Measurements from ENCODE around the gene TREH.

TREH gene

DNA sequence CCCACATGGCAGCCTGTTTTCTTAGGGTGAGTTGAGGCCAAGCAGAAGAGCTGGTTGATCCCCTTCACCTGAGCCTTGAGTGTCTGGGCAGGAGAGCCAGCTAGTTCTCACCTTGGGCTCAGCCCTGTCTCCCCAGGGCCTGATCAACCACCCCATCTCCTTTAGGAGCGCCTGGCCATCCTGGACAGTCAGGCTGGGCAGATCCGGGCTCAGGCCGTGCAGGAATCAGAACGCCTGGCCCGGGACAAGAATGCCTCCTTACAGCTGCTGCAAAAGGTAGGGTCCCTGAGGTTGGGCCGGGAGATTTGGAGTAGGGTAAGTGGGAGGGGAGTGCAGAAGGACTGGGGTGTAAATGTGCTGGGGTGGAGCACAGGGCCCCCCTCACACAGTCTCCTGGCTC lies 40.7 kb downstream of the TREH start:
- DNase-seq (no peak), ATAC-seq (no peak)
- Mint-ChIP-seq H3K27me3 (no peaks in the 10 kb centered on the region), H3K4me1 (no peaks in the 10 kb centered on the region), H3K4me3 (no peak overlapping the region), H3K36me3 (ENCODE audit: low read depth) (no peaks in the 10 kb centered on the region), H3K9me3 (no peaks in the 10 kb centered on the region), H3K27ac (no peak overlapping the region)

DNA sequence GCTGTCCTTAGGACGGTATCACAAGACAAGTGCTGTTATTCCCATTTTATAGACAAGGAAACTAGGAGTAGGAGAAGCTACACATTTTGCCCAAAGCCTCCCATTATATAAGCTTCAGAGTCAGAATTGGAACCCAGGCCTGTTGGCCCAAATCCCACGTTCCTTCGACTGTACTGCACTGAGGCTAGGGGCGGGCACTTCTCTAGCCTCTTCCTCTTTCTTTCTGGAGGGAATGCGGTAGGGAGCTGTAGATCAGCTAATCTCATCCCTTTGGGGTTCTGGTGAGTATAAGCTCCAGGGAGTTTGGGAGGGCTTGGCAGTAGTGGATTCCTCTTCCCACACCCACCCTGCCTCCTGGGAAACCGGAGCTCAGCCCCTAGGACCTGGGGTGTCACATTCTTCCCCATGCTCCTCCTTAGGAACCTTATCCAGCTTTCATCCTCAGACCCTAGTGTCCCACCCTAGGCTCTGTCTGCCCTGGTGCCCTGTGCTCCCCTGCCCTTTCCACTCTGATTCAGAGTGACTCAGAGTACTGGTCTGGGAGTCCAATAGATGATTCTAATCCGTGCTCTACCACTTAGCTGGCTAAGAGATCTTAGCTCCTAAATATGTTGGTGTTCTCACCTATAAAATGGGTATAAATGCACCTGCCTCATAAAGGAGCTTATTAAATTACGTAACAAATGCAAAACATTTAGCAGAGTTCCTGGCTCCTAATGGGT lies 42.7 kb downstream of the TREH start:
- Mint-ChIP-seq H3K27me3 (no peaks in the 10 kb centered on the region), H3K36me3 (ENCODE audit: low read depth) (no peaks in the 10 kb centered on the region), H3K9me3 (no peaks in the 10 kb centered on the region), H3K4me1 (no peaks in the 10 kb centered on the region), H3K27ac (no peak overlapping the region), H3K4me3 (no peak overlapping the region)
- DNase-seq, result no peak
- no peak for ATAC-seq

DNA sequence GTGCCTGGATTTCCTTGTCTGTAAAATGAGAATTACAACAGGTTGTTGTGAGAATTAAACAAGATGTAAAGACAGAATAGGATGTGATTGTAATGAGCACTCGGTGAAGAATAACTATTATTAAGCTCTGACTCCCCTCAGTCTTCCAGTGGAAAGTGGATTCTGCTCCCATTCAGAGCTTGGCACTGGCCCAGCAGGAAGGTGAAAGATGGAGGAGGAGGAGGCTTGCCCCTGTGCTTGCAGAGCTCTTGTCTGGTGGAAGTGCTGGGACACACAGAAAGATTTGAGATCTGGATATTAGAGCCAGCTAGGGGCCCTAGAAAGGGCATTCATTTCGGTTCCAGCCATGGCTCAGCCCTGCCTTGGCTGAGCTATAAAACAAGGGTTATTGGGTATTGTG lies 43.8 kb downstream of the TREH start:
- Mint-ChIP-seq H3K36me3 (ENCODE audit: low read depth) (no peaks in the 10 kb centered on the region), H3K27me3 (no peaks in the 10 kb centered on the region), H3K9me3 (no peaks in the 10 kb centered on the region), H3K27ac (no peak overlapping the region), H3K4me1 (no peaks in the 10 kb centered on the region), H3K4me3 (no peak overlapping the region)
- DNase-seq (no peak), ATAC-seq (no peak)

DNA sequence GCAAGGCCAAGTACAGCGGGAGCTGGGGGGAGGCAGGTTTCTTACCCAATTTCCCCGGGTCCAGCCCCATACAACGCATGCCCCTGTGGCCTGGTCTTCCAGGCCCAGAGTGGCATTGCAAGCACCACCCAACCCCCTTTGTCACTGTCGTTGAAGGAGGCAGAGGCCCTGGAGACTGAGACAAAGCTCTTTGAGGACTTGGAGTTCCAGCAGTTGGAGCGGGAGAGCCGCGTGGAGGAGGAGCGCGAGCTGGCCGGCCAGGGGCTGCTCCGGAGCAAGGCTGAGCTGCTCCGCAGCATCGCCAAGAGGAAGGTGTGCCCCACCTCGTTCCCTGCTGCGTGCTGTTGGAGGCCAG lies 44.2 kb downstream of the TREH start:
- no peaks in the 10 kb centered on the region for H3K27me3 Mint-ChIP-seq
- no peaks in the 10 kb centered on the region for H3K9me3 Mint-ChIP-seq
- no peaks in the 10 kb centered on the region for H3K36me3 Mint-ChIP-seq (ENCODE audit: low read depth)
- no peak for DNase-seq
- no peak overlapping the region for H3K4me3 Mint-ChIP-seq
- no peak overlapping the region for H3K27ac Mint-ChIP-seq
- ATAC-seq, result no peak
- no peaks in the 10 kb centered on the region for H3K4me1 Mint-ChIP-seq

DNA sequence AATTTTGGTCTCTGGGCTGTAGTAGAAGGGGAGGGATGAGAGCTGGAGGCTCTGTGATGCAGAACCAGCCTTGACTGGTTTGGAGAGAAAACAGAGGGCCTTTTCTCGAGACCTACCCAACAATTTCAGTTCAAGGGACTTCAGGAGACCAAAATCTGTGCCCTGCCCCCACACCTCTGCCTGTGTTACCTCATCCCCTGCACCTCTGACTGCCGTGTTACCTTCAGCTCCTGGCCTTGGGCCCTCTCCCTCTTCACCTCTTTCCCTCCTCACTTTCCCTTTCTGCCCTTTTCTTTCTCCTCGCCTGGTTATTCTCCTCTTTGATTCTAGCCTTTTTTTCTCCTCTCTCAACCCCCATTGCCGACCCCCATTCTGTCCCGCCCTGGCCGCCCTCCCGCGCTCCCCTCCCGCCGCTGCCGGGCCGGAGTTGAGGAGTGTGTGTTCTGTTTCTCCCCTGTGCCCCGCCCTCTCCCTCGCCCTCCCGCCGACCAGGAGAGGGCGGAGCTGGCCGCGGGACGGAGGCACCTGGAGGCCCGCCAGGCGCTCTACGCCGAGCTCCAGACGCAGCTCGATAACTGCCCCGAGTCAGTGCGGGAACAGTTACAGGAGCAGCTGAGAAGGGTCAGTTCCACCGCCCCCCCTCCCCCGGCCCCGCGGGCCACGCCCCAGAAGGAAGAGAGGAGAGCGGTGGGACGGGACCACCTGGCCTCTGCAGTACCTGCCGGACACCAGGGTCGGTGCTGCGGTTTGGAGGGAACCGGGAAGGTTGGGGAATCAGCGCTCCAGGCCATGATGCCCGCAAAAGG lies 44.8 kb downstream of the TREH start:
- no peak for ATAC-seq
- DNase-seq, result no peak
- Mint-ChIP-seq H3K36me3 (ENCODE audit: low read depth) (no peaks in the 10 kb centered on the region), H3K9me3 (no peaks in the 10 kb centered on the region), H3K27ac (no peak overlapping the region), H3K27me3 (no peaks in the 10 kb centered on the region), H3K4me3 (no peak overlapping the region), H3K4me1 (no peaks in the 10 kb centered on the region)

DNA sequence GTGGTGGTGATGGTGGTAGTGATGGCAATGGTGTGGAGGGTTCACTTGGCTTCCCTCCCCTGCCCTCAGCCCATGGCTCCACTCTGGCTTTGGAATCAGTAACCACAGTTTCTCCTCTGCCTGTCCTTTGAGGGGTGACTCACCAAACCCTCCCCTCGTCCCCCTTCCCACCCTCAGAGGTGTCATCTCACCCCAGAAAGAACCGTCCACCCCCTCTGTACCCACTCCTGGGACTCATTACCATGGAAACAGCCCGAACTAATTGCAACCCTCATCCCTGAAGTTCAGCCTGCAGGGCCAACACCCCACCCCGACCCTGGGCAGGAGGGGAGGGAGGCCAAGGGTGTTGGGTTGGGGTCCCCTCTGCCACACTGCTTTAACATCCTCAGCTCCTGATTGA lies 45.5 kb downstream of the TREH start:
- Mint-ChIP-seq H3K27ac (no peak overlapping the region), H3K4me3 (no peak overlapping the region), H3K9me3 (no peaks in the 10 kb centered on the region), H3K27me3 (no peaks in the 10 kb centered on the region), H3K4me1 (no peaks in the 10 kb centered on the region), H3K36me3 (ENCODE audit: low read depth) (no peaks in the 10 kb centered on the region)
- DNase-seq, result no peak
- ATAC-seq, result no peak

DNA sequence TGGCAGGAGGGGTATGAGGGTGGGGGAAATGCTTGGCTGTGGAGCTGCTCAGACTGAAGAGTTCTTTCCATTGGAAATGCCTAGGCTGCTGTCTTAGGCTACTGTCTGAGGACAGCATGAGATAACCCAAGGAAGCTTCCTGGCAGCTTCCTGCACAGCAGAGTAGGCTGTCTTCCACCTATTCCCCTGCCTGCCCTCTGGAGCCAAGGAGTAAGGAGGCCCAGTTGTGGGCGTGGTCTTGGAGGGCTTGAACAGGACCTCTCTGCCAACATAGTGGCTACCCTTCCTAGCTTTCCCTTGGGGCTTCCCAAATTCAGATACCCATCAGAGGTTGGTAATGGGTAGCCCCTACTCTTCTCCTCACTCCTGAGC lies 46.1 kb downstream of the TREH start:
- Mint-ChIP-seq H3K4me1 (no peaks in the 10 kb centered on the region), H3K4me3 (no peak overlapping the region)
- ATAC-seq, result no peak

DNA sequence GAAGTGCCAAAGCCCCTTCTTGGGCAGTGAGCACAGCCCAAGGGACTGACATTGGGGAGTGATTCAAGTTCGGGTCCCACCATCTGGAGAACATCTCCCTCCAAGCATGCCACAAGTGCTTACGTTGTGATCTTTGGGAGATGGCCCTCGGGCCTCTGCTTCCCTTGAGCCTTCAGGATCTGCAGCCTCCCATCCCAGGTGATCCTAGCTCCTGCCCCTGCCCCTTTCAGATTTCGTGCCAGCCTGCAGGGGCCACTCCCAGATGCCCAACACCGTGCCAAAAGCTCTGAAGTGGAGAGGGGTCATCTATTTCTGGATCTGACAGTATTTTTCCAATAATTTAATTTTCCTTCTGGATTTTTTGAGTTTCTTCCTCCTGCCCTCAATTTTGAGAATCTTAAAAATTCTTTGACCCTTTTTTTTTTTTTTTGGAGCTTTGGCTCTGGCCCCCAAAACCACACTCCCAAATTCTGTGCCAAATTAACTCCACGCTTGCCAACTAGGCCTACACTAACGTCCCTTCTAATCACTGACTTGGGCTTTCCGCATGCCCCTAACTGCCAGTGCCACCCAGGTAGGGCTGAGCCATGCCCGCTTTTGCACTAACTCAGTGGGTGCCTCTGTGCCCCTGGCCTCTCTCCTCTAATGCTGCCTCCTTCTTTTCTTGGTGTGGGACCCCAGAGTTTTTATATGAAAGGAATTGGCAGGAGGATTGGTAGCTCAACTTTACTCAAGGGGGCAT lies 46.7 kb downstream of the TREH start:
- Mint-ChIP-seq H3K4me3 (no peak overlapping the region), H3K27me3 (no peaks in the 10 kb centered on the region), H3K4me1 (no peaks in the 10 kb centered on the region), H3K27ac (no peak overlapping the region), H3K9me3 (no peaks in the 10 kb centered on the region), H3K36me3 (ENCODE audit: low read depth) (no peaks in the 10 kb centered on the region)
- ATAC-seq (no peak), DNase-seq (no peak)

More for the DNA sequence above, 46.1 kb downstream of the TREH start:
- Mint-ChIP-seq H3K27ac (no peak overlapping the region), H3K27me3 (no peaks in the 10 kb centered on the region), H3K36me3 (ENCODE audit: low read depth) (no peaks in the 10 kb centered on the region), H3K9me3 (no peaks in the 10 kb centered on the region)
- DNase-seq, result no peak

DNA sequence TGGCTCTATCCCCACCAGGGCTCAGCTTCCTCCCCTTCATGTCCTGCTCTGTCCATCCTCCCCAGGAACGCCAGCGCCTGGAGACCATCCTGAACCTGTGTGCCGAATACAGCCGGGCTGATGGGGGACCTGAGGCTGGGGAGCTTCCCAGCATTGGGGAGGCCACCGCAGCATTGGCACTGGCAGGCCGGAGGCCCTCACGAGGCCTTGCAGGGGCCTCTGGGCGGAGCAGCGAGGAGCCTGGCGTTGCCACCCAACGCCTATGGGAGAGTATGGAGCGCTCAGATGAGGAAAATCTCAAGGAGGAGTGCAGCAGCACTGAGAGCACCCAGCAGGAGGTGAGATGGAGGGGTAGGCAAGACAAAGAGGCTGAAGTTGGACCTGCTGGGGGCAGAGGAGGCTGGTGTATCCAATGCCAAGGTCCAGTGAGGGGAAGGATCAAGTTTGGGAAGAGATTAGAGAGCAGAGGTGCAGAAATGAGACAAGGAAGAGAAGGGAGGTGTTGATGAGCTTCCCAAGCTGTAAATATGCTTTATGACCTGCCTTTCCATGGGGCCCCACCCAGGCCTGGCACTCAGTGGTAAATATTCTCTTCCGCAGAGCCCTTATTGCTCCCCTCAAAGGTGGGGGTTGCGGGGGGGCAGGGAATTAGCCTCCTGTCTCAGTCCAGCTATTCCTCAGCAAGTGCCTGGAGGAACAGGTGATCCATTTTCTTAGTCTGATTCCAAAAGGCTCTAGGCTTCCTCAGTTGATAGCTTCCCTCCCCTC lies 48.1 kb downstream of the TREH start:
- Mint-ChIP-seq H3K4me3 (no peak overlapping the region), H3K36me3 (ENCODE audit: low read depth) (no peaks in the 10 kb centered on the region), H3K27ac (no peak overlapping the region), H3K27me3 (no peaks in the 10 kb centered on the region), H3K4me1 (no peaks in the 10 kb centered on the region), H3K9me3 (no peaks in the 10 kb centered on the region)
- no peak for DNase-seq
- ATAC-seq, result no peak

DNA sequence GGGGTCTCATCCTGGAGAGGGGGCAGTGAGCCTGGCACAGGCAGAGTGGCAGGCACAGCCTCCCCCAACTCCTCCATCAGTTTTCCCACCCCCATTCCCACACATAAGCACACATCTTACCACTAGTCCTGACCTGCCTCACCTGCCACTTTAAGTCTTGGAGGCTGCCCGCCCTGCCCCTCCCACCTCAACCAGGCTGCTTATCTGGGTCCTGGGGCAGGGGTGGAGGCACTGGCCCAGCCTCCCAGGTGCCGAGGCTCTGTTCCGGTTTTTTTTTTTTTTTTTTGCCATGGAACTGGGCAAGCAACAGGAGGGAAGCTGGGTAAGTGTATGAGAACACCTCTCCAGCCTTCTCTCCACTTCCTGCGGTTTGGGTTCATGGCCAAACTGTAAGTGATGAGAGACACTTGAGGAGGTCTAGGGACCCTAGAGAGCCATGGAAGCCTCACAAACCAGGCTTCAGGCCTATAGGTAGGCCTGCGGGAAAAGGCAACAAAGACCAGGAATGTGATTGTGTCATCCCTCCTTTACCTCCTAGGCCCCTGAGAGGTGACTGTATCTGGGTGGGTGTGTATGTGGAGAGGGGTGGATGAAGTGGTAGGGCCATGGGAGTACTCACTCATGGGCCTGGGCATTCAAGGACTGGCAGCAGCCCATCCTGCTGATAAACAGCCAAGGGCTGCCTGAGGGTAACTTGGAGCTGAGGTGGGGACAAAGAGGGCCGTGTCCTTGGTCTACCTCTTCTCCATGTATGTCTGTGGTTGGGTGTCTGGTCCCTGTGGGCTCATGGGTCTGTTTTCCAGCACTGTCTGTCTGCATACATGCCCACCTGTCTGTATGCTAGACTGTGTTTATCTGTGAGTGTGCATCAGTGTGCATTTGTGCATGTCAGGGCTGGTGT lies 49.4 kb downstream of the TREH start:
- Mint-ChIP-seq H3K9me3 (no peaks in the 10 kb centered on the region), H3K27me3 (no peaks in the 10 kb centered on the region), H3K4me3 (no peak overlapping the region), H3K36me3 (ENCODE audit: low read depth) (no peaks in the 10 kb centered on the region), H3K27ac (no peak overlapping the region), H3K4me1 (no peaks in the 10 kb centered on the region)
- DNase-seq (no peak), ATAC-seq (no peak)

DNA sequence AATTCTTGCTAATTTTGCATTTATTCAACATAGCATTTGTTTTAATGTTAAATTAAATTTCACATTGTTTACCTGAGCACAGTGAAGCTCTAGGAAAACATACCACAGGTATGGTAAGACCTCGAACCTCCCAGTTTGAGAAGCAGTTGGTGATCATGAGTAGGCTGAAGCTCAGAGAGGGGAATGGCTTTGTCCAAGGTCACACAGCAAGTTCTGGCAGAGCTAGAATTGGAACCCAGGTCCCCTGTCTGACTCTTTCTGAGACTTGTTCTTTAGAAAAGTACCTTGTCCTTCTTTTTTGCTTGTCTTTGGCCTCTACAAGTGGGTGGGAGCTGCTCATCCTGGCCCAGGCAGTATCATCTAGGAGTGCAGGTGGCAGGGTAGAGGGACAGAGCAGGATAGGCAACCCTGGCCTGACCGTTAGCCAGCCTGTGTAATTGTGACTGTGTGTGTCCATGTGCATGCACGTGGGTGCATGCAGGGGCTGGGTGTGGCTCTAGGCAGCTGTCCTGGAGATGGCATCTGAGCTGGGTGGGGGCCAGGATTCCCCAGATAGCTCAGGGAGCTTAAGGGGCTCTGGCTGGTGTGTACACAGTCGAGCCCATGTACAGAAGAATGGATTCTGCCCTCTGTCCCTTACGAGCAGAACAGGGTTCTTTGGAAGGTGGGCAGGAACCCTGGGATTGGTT lies 50.4 kb downstream of the TREH start:
- Mint-ChIP-seq H3K27me3 (no peaks in the 10 kb centered on the region), H3K4me3 (no peak overlapping the region)
- no peak for ATAC-seq

DNA sequence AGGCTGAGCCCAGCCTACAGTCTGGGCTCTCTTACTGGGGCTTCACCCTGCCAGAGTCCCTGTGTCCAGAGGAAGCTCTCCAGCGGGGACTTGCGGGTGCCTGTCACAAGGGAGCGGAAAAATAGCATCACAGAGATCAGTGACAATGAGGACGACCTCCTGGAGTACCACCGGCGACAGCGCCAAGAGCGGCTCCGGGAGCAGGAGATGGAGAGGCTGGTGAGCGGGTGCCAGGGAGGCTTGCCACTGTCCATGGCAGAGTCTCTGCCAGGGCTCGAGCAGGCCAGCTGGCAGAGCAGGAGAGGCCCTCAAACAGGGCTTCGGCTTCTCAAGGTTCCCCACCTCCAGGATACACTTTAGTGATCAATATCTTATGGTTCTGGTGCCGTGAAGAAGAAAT lies 51.0 kb downstream of the TREH start:
- no peak for DNase-seq
- no peak for ATAC-seq
- Mint-ChIP-seq H3K9me3 (no peaks in the 10 kb centered on the region), H3K4me3 (no peak overlapping the region), H3K36me3 (ENCODE audit: low read depth) (no peaks in the 10 kb centered on the region), H3K27ac (no peak overlapping the region), H3K4me1 (no peaks in the 10 kb centered on the region), H3K27me3 (no peaks in the 10 kb centered on the region)

More for the DNA sequence above, 50.4 kb downstream of the TREH start:
- Mint-ChIP-seq H3K27ac (no peak overlapping the region), H3K36me3 (ENCODE audit: low read depth) (no peaks in the 10 kb centered on the region), H3K9me3 (no peaks in the 10 kb centered on the region), H3K4me1 (no peaks in the 10 kb centered on the region)
- DNase-seq, result no peak

DNA sequence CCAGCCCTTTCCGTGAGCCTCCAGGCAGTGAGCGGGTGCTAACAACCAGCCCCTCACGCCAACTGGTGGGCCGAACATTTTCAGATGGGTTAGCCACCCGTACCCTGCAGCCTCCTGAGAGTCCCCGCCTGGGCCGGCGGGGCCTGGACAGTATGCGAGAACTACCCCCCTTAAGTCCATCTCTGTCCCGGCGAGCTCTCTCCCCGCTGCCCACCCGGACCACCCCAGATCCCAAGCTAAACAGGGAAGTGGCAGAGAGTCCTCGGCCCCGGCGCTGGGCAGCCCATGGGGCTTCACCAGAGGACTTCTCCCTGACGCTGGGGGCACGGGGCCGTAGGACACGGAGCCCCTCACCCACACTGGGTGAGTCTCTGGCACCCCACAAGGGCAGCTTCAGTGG lies 51.4 kb downstream of the TREH start:
- no peak for DNase-seq
- ATAC-seq, result no peak
- Mint-ChIP-seq H3K4me3 (no peak overlapping the region), H3K4me1 (no peaks in the 10 kb centered on the region), H3K27ac (no peak overlapping the region), H3K36me3 (ENCODE audit: low read depth) (no peaks in the 10 kb centered on the region), H3K9me3 (no peaks in the 10 kb centered on the region), H3K27me3 (no peaks in the 10 kb centered on the region)
